ENCODE data around the gene FADS2.

Gene FADS2

GRCh38 chr11:61869708-61870451 is 41.8 kb downstream of the FADS2 start:
- CTCF ChIA-PET = interaction anchor here (0.7 to 17.1 kb wide), 34 partner anchors 8 to 508 kb away, joined by 3 to 233 read pairs (median 5); partner anchors contain the start of genes BEST1 and INCENP
- POLR2A ChIA-PET = interaction anchor here (0.9 to 1.4 kb wide), 4 partner anchors 21 to 96 kb away, joined by 3 to 8 read pairs (median 4); no protein-coding TSS in a partner anchor
- DNase-seq (ENCODE audit: low read depth, low spot score) = no peak
- H3K4me3 ChIP-seq (ENCODE audit: low read depth, low read length) = no peak overlapping the region
- TF ChIP-seq CTCF (IDR thresholded peaks at IDR 0.05; ENCODE audit: insufficient read depth, low read length, missing control alignments) = no peak

GRCh38 chr11:61870541-61871031 is 42.5 kb downstream of the FADS2 start:
- ChIA-PET CTCF (interaction anchor here (0.7 to 17.1 kb wide), 39 partner anchors 9 to 507 kb away, joined by 3 to 233 read pairs (median 4); partner anchors contain the start of genes BEST1 and INCENP), POLR2A (interaction anchor here (0.9 to 1.4 kb wide), 5 partner anchors 11 to 95 kb away, joined by 3 to 8 read pairs (median 4); no protein-coding TSS in a partner anchor)
- no peak for DNase-seq (ENCODE audit: low read depth, low spot score)
- no peak for TF ChIP-seq CTCF (IDR thresholded peaks at IDR 0.05; ENCODE audit: insufficient read depth, low read length, missing control alignments)
- no peak overlapping the region for H3K4me3 ChIP-seq (ENCODE audit: low read depth, low read length)

- H3K4me3 ChIP-seq (ENCODE audit: low read depth, low read length) = peak overlapping the region; percentile 21
- peak; percentile 97 for TF ChIP-seq CTCF (IDR thresholded peaks at IDR 0.05; ENCODE audit: insufficient read depth, low read length, missing control alignments)
- peak; percentile 12 for DNase-seq (ENCODE audit: low read depth, low spot score)
- CTCF ChIA-PET = interaction anchor here (0.8 to 17.1 kb wide), 29 partner anchors 9 to 507 kb away, joined by 3 to 233 read pairs (median 6); partner anchors contain the start of gene BEST1
- POLR2A ChIA-PET = interaction anchor here (1.0 to 1.4 kb wide), 3 partner anchors 11 to 94 kb away, joined by 3 to 8 read pairs (median 4); no protein-coding TSS in a partner anchor
These were observed 43.1 kb downstream of the FADS2 start for GRCh38 chr11:61871158-61871597.

- no peak overlapping the region for H3K4me3 ChIP-seq (ENCODE audit: low read depth, low read length)
- DNase-seq (ENCODE audit: low read depth, low spot score) = no peak
- ChIA-PET CTCF (interaction anchor here (0.7 to 17.1 kb wide), 8 partner anchors 9 to 233 kb away, joined by 3 to 233 read pairs (median 94); partner anchors contain the start of gene BEST1), POLR2A (no interaction called here)
- TF ChIP-seq CTCF (IDR thresholded peaks at IDR 0.05; ENCODE audit: insufficient read depth, low read length, missing control alignments) = no peak
These were observed 45.0 kb downstream of the FADS2 start for GRCh38 chr11:61872935-61873565.

- ChIA-PET CTCF (interaction anchor here (0.7 to 17.1 kb wide), 6 partner anchors 9 to 232 kb away, joined by 3 to 233 read pairs (median 112); partner anchors contain the start of gene BEST1), POLR2A (no interaction called here)
- no peak for DNase-seq (ENCODE audit: low read depth, low spot score)
These were observed 45.7 kb downstream of the FADS2 start for GRCh38 chr11:61873588-61874376.

More at GRCh38 chr11:61873588-61874376, 45.7 kb downstream of the FADS2 start:
- TF ChIP-seq CTCF (IDR thresholded peaks at IDR 0.05; ENCODE audit: insufficient read depth, low read length, missing control alignments) = no peak
- H3K4me3 ChIP-seq (ENCODE audit: low read depth, low read length) = no peak overlapping the region

Measured in AG04449 (cell line).